GM19099 (cell line): ENCODE results near the gene EDIL3.

ENCODE experiments used
- POLR2A ChIP-seq: IDR thresholded peaks from 3 replicates; pipeline ENCODE4 v1.6.1; 2011; ENCODE audit warnings: low read depth; ENCODE audit not compliant: insufficient read length; ENCODE audit errors: extremely low read depth

Gene EDIL3

DNA sequence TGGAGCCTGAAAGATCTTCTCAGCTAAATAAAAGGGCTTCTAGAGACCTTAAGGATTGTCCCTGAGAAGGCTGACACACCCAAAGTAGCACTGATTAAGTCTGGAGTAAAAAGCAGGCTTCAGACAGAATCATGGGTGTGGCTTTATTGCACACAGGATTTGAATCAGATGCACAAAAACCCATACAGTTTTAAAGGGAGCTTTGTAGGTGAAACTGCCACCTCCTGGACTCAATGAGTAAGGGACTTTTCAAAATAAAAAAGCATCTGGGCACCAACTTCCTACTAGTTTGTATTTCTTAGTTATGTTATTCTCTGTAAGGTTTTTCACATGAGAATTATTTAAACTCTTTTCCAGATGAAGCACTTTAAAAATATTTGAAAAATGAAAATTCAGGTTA is 129.4 kb downstream of the EDIL3 start:
- TF ChIP-seq POLR2A = no peak

DNA sequence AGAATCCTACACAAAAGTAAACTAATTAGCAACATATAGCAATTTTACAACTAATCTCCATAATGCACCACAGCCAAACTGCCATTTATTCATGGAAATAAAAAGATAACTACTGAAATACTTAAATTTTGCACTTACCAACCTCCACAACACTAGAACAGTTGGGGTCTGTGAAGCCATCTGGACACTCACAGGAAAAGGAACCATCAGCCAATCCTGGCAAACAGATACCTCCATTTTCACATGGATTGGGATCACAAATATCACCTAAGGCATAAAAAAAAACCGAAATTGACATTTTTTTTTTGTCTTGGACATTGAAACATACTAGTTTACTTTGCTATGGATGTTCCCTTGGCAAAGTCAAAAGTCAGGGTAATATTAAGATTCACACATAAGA is 130.7 kb downstream of the EDIL3 start:
- no peak for TF ChIP-seq POLR2A

- TF ChIP-seq POLR2A = no peak
Observed at GRCh38 chr5:84251503-84251902, 133.2 kb downstream of the EDIL3 start.

DNA sequence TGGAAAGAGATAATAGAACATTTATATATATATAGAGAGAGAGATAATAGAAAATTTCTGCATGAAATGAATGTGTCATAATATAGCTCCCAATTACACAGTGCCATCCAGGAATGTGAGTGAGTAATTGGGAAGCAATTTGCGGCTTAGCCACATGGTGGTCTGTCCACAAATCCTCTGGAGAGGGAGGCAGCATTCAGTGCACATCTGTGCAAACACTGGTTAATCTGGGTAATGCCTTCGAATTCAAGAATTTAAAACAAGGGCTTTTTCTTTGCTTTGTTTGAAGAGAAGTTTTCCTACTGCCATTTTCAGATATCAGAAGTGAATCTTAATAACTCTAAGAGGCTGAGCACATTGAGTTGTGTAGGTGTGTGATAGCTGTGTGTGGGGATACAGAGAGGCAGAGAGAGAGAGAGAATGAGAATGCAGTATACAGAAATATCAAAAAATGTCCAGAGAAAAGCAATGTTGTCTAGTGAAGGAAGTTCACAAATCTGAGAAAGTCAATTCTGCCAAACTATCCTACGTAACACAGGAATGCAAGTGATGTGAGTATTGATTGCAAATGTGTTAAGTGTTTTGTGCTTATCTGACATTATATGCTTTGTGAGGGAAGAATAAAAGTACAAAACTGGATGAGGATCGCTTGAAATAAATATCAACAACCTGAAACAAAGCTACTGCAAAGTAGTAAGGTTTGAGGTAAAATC is 134.6 kb downstream of the EDIL3 start:
- no peak for TF ChIP-seq POLR2A

DNA sequence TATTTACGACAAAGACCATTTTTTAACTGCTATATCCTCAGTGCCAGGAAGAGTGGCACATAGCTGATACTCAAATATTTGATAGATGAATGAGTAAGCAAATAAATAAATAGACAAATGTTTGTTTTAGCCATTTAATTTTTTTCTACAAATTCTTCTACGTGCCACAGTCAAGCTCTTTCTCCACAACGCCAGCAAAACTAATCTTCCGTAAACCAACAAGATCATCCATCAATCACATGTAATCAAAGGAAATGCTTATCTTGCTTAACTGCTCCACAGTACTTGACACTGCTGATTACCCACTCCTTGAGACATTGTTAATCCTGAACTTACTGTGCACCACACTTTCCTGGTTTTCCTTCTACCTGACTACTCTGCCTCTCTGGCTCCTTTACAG is 136.7 kb downstream of the EDIL3 start:
- no peak for TF ChIP-seq POLR2A

GRCh38 chr5:84242286-84242685 is 142.4 kb downstream of the EDIL3 start:
- no peak for TF ChIP-seq POLR2A

DNA sequence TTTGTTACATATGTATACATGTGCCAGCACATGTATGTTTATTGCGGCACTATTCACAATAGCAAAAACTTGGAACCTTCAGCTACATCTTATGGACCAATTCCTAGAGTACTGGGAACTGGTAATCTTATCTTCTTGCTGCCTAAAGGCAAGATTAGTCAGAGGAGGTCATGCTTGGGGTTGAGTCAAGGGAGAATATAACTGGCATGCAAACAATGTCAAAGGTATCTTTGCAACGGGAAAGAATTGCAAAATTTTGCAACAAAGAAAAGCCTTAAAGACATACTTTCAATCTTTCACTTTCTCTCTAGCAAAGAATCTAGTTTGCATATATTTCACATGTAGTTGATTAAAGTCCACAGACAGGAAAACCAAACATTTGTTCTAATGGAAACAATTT is 145.2 kb downstream of the EDIL3 start:
- no peak for TF ChIP-seq POLR2A

- no peak for TF ChIP-seq POLR2A
Observed at GRCh38 chr5:84237126-84237525, 147.6 kb downstream of the EDIL3 start.

- TF ChIP-seq POLR2A = no peak
Observed at GRCh38 chr5:84231433-84231832, 153.2 kb downstream of the EDIL3 start.

DNA sequence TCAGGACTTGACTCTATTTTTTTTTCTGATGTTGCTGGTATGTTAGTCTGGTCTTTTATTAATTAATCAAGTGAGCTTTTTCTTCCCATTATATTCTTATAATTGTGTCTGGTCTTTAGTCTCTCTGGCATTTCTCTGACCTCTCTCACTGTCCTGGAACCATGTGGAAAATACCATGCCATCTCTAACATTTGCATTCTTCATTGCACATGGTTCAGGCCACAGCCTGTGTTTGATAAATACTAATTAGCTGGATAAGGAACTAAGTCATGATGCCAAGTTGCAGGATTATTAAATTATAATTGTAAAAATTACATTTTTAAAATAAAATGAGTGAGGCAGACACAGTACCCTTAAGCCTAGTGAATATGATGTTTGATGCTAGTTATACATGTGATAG is 155.6 kb downstream of the EDIL3 start:
- no peak for TF ChIP-seq POLR2A

DNA sequence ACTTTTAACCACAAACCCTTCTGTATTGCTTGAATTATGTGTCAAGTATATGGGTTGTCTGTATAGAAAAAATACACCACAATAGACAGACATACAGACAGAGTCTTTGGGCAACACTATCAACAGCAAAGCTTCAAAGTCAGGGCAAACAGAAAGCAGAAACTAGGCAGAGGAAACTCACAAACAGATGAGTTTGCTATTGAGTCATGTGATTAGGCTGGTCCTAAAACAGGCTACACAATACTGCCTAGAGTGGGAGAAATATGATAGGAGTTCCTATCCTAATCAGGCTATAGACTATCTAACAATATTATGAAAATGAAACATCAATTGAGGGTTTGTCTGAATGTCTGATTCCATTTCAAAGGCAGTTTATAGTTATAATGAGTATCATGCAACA is 156.4 kb downstream of the EDIL3 start:
- no peak for TF ChIP-seq POLR2A

DNA sequence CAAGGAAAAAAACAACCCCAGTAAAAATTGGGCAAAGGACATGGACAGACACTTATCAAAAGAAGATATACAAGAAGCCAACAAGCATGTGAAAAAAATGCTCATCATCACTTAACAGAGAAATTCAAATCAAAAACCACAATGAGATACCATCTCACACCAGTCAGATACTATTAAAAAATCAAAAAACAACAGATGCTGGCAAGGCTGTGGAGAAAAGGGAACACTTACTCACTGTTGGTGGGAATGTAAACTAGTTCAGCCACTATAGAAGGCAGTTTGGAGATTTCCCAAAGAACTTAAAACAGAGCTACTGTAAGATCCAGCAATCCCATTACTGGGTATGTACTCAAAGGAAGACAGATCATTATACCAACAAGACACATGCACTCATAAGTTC is 157.4 kb downstream of the EDIL3 start:
- TF ChIP-seq POLR2A = no peak

DNA sequence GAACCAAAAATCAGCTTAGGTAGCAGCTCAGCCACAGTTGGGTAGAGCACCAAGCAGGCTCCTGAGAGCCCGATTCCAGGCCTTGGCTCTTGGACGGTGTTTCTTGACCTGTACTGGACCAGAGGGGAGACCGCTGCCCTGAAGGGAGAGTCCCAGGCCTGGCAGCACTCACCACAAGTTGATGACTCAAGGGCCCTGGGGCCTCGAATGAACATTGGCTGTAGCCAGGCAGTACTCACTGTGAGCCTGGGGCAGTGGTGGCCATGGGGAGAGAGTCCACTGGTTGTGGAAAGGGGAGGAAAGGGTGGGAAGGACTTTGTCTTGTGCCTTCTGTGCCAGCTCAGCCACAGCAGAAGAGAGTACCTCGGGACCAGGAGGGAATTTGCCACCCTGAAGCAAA is 166.1 kb downstream of the EDIL3 start:
- TF ChIP-seq POLR2A = no peak

DNA sequence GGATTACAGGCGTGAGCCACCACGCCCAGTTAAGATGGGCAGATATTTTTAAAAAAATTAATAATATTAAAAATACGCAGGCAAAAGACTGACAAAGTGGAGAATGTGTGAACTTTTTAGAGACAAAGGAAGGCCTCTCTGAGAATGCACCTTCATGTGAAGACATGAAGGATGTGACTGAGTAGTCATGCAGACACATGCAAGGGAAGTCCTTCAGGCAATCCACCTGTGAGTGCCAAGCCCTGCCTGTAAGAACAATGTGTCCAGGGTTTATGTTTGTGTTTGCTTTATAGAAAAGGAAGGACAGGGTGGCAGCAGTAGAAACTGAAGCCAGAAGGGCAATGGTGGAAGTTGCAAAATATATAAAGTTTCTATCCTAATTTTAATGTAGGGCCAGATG is 169.2 kb downstream of the EDIL3 start:
- no peak for TF ChIP-seq POLR2A

DNA sequence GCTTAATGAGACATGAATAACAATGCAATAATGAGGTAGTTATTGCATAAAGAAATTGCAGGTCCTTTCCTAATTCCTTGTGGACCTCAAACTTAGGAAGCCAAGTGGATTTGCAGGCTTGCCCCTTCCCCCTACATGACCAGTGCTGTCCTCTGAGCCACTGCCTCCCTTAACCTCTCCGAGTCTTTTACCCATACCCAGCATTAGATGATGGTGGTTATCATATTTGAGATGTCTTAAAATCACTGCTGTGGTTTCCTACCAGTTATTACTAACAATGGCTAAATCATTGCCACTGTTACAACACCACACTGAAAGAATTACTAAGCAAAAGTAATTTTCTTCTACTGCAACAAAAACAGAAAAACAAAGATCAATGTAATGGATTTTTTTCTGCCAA is 170.8 kb downstream of the EDIL3 start:
- TF ChIP-seq POLR2A = no peak

GRCh38 chr5:84213212-84213611 is 171.5 kb downstream of the EDIL3 start:
- TF ChIP-seq POLR2A = no peak

GRCh38 chr5:84204772-84205171 is 179.9 kb downstream of the EDIL3 start:
- no peak for TF ChIP-seq POLR2A

DNA sequence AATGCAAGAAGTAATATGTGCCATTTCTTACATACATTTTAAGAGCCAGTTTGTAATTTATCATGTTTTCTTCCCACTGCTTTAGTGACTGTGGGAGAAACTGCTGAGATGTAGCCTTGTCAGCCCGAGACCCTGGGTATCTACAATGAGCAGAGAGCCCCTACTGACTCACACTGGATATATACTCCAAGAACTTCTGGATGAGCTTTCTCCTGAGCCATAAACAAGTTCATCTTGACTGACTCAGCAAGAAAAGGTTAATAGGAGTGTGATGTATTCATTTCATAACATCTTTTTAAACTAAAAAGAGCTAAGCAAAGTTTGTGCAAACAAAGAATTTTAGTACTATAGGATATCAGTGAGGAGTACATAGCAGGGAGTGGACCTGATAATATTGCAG is 182.5 kb downstream of the EDIL3 start:
- no peak for TF ChIP-seq POLR2A

DNA sequence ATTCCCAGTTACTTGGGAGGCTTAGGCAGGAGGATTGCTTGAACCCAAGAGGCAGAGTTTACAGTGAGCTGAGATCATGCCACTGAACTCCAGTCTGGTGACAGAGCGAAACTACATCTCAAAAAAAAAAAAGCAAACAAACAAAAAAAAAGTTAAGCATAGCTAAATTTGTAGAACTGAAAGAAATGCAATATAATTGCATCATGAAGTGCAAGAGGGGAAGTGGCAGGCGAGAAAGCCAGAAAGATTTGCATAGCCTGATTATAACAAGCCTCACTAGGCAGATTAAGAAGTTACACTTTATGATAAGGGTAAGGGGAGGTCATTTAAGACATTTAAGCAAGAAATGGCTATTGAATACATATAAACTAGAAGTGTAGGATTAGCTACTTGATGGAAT is 187.1 kb downstream of the EDIL3 start:
- no peak for TF ChIP-seq POLR2A
